ENCODE results near the gene FOXS1.

Gene FOXS1

GRCh38 chr20:31809661-31810060 is 35.7 kb downstream of the FOXS1 start:
- no peak overlapping the region for H3K27ac ChIP-seq (ENCODE audit: low read length)
- H3K4me3 ChIP-seq (ENCODE audit: low read length in 2 of 2): no peak overlapping the region
- no peaks in the 10 kb centered on the region for H3K27me3 ChIP-seq (ENCODE audit: control insufficient read depth in 1 of 2, insufficient read depth in 2 of 2, low read length in 2 of 2)
- no peaks in the 10 kb centered on the region for H3K9me3 ChIP-seq (ENCODE audit: control insufficient read depth in 2 of 2, low read length in 2 of 2)
- H3K4me1 ChIP-seq (ENCODE audit: control insufficient read depth, insufficient read depth, low read length): peaks cover 10% of the 10 kb centered on the region
- no peak overlapping the region for H3K9ac ChIP-seq (ENCODE audit: low read length in 2 of 2)
- no peaks in the 10 kb centered on the region for H3K36me3 ChIP-seq (ENCODE audit: control insufficient read depth in 2 of 2, insufficient read depth in 2 of 2, low read length in 2 of 2)

DNA sequence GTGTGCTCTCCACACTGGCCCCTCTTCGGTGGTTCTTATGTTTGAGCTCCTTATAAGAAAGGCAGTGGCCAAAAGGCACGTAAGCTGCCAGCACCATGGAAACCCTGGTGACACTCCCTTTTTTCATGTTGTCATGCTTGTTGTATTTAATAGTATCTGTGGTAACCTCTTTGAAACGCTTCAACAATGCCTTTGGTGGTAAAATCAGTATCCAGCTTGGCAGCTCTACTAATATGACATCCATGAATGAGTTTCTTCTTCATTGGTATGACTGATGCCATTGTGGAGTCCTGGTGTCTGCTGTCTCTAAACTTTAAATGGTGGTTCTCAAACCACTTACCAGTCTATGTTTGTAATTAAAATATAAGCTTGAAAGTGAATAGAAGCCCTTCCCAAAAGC is 36.9 kb downstream of the FOXS1 start:
- peaks cover 10% of the 10 kb centered on the region for H3K4me1 ChIP-seq (ENCODE audit: control insufficient read depth, insufficient read depth, low read length)
- no peaks in the 10 kb centered on the region for H3K27me3 ChIP-seq (ENCODE audit: control insufficient read depth in 1 of 2, insufficient read depth in 2 of 2, low read length in 2 of 2)
- H3K9me3 ChIP-seq (ENCODE audit: control insufficient read depth in 2 of 2, low read length in 2 of 2): no peaks in the 10 kb centered on the region
- H3K9ac ChIP-seq (ENCODE audit: low read length in 2 of 2): no peak overlapping the region
- H3K36me3 ChIP-seq (ENCODE audit: control insufficient read depth in 2 of 2, insufficient read depth in 2 of 2, low read length in 2 of 2): no peaks in the 10 kb centered on the region
- no peak overlapping the region for H3K27ac ChIP-seq (ENCODE audit: low read length)
- H3K4me3 ChIP-seq (ENCODE audit: low read length in 2 of 2): no peak overlapping the region

DNA sequence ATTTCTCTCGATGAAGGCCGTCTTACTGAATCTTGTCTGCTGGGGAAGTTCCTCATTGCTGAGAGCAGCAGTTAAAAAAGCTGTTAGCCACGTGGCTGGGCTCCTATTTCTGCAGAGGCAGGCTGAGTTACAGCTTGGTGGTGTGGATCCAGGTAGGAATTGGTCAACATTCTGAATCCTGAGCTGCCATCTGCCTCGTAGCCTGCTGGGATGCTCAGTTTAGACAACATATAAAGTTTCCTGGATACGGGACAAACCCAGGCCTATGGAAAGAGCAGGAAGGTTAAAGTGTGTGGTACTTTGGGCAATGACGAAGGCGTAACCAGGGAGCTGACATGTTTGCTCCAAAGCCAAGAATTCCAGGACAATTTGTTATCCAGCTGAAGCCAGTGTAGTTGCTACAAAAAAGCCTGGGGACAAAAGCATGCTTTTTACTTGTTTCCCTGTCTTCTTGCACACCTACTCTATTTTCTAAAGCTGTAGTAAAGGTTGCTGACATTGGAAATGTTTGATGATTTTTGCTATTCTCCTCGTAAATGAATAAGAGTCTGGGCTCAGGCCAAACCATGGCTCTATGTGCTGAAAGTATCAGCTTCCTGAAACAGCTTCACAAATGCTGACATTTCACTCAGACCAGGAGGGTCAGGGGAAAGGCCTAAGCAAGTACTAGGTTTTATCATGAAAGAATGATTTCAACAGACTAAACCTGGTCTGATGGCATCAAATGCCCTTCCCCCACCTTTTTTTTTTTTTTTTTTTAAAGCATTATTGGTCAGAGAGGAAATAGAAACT is 38.6 kb downstream of the FOXS1 start:
- peaks cover 5% of the 10 kb centered on the region for H3K4me1 ChIP-seq (ENCODE audit: control insufficient read depth, insufficient read depth, low read length)
- no peaks in the 10 kb centered on the region for H3K27me3 ChIP-seq (ENCODE audit: control insufficient read depth in 1 of 2, insufficient read depth in 2 of 2, low read length in 2 of 2)
- H3K4me3 ChIP-seq (ENCODE audit: low read length in 2 of 2): no peak overlapping the region
- no peak overlapping the region for H3K27ac ChIP-seq (ENCODE audit: low read length)
- no peak overlapping the region for H3K9ac ChIP-seq (ENCODE audit: low read length in 2 of 2)
- no peaks in the 10 kb centered on the region for H3K9me3 ChIP-seq (ENCODE audit: control insufficient read depth in 2 of 2, low read length in 2 of 2)
- no peaks in the 10 kb centered on the region for H3K36me3 ChIP-seq (ENCODE audit: control insufficient read depth in 2 of 2, insufficient read depth in 2 of 2, low read length in 2 of 2)

- Histone ChIP-seq H3K9ac (ENCODE audit: low read length in 2 of 2) (no peak overlapping the region), H3K4me3 (ENCODE audit: low read length in 2 of 2) (no peak overlapping the region), H3K9me3 (ENCODE audit: control insufficient read depth in 2 of 2, low read length in 2 of 2) (no peaks in the 10 kb centered on the region), H3K4me1 (ENCODE audit: control insufficient read depth, insufficient read depth, low read length) (peaks cover 5% of the 10 kb centered on the region), H3K27ac (ENCODE audit: low read length) (no peak overlapping the region), H3K27me3 (ENCODE audit: control insufficient read depth in 1 of 2, insufficient read depth in 2 of 2, low read length in 2 of 2) (no peaks in the 10 kb centered on the region), H3K36me3 (ENCODE audit: control insufficient read depth in 2 of 2, insufficient read depth in 2 of 2, low read length in 2 of 2) (no peaks in the 10 kb centered on the region)
These were observed 41.7 kb downstream of the FOXS1 start for GRCh38 chr20:31803552-31804291.

DNA sequence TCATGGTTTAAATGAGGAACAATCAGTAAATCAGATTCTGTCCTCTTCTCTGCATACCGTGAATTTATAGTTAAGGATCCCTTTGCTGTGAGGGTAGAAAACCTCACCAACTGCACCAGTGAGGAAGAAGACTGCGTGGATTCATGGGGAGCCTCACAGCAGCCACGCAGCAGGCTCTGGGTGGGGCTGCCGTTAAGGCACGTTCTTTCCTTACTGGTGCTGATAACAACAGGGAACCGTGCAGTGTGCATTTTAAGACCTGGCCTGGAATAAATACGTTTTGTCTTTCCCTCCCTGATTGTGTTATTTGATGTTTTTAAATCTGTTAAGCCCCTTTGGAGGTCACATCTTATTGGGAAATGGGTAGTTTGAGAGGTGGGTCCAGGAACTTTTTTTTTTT is 43.9 kb downstream of the FOXS1 start:
- Histone ChIP-seq H3K27me3 (ENCODE audit: control insufficient read depth in 1 of 2, insufficient read depth in 2 of 2, low read length in 2 of 2) (no peaks in the 10 kb centered on the region), H3K9me3 (ENCODE audit: control insufficient read depth in 2 of 2, low read length in 2 of 2) (no peaks in the 10 kb centered on the region), H3K9ac (ENCODE audit: low read length in 2 of 2) (no peak overlapping the region), H3K27ac (ENCODE audit: low read length) (no peak overlapping the region), H3K36me3 (ENCODE audit: control insufficient read depth in 2 of 2, insufficient read depth in 2 of 2, low read length in 2 of 2) (no peaks in the 10 kb centered on the region), H3K4me1 (ENCODE audit: control insufficient read depth, insufficient read depth, low read length) (peaks cover 4% of the 10 kb centered on the region), H3K4me3 (ENCODE audit: low read length in 2 of 2) (no peak overlapping the region)

GRCh38 chr20:31797364-31797763 is 48.0 kb downstream of the FOXS1 start:
- Histone ChIP-seq H3K9ac (ENCODE audit: low read length in 2 of 2) (no peak overlapping the region), H3K36me3 (ENCODE audit: control insufficient read depth in 2 of 2, insufficient read depth in 2 of 2, low read length in 2 of 2) (no peaks in the 10 kb centered on the region), H3K9me3 (ENCODE audit: control insufficient read depth in 2 of 2, low read length in 2 of 2) (no peaks in the 10 kb centered on the region), H3K4me3 (ENCODE audit: low read length in 2 of 2) (no peak overlapping the region), H3K27me3 (ENCODE audit: control insufficient read depth in 1 of 2, insufficient read depth in 2 of 2, low read length in 2 of 2) (no peaks in the 10 kb centered on the region), H3K4me1 (ENCODE audit: control insufficient read depth, insufficient read depth, low read length) (no peaks in the 10 kb centered on the region), H3K27ac (ENCODE audit: low read length) (no peak overlapping the region)
